ENCODE measurements around the gene ALDH1L1.

- no peak for TF ChIP-seq CTCF (IDR thresholded peaks at IDR 0.05 in 4 of 5, conservative IDR thresholded peaks at IDR 0.05 in 1 of 5)
- no peak for TF ChIP-seq POLR2A (IDR thresholded peaks at IDR 0.05)
Measured at GRCh38 chr3:126186749-126187148, 6.4 kb upstream of the ALDH1L1 start.
